A549 (cell line): ENCODE data around the gene NPM1. TPM values are rescaled to one million over a fixed set of nuclear protein-coding genes. Genes with fewer than 3 reads are reported as not detected.
"Not testable (repeated sequence)": the region's sequence is repeated elsewhere in the genome, so short reads cannot be mapped to it uniquely, and the experiment has no call there.

Experiments
- ATAC-seq, 2 experiments: fragments of 200-7000 bp in 1 of 2; fragments of >200 bp in 1 of 2; cut with Nextera tagmentation in 1 of 2; cut with Tn5 transposase in 1 of 2; 3 replicates each; pipeline versions ENCODE4 v1.8.0 to v1.9.1; 2018 to 2020; ENCODE audit warnings: mild to moderate bottlenecking in 1 of 2, moderate library complexity in 1 of 2
- CTCF ChIA-PET: fragments of 300-600 bp; sonication (Branson Sonifier 250); formaldehyde crosslinking; extraction: SDS; loops from one replicate; lab custom pipeline; 2021; ENCODE audit warnings: antibody characterized with exemption, inconsistent platforms; lab: Yijun Ruan, JAX
- POLR2A ChIA-PET: fragments of 350-600 bp; formaldehyde crosslinking; extraction: SDS; loops from one replicate; lab custom pipeline; 2021; ENCODE audit warnings: antibody characterized with exemption, inconsistent platforms; lab: Yijun Ruan, JAX
- DNase-seq, 2 experiments: peaks; one replicate each; pipeline versions ENCODE4 v3.0.0 to v3.0.0-alpha.2; 2011 to 2016; ENCODE audit warnings: low read depth in 1 of 2, low spot score in 1 of 2
- FAIRE-seq: peaks from 2 replicates; lab custom pipeline; 2011; peaks lifted over from hg19 to GRCh38; lab: Jason Lieb, UNC
- H3K27ac ChIP-seq, 2 experiments: fragments of >200 bp; sonication (Bioruptor Twin); formaldehyde crosslinking; 3 replicates each; pipeline ENCODE4 v1.5.1; 2016 to 2017
- H3K4me1 ChIP-seq: fragments of >200 bp; sonication (Bioruptor Twin); formaldehyde crosslinking; 3 replicates; pipeline ENCODE4 v1.6.1; 2016
- H3K4me2 ChIP-seq: fragments of >200 bp; sonication (Bioruptor Twin); formaldehyde crosslinking; 3 replicates; pipeline ENCODE4 v1.6.1; 2016
- H3K4me3 ChIP-seq: fragments of >200 bp; sonication (Bioruptor Twin); formaldehyde crosslinking; 3 replicates; pipeline ENCODE4 v1.5.1; 2016
- H3K9me3 ChIP-seq: fragments of >200 bp; sonication (Bioruptor Twin); formaldehyde crosslinking; 3 replicates; pipeline ENCODE4 v1.6.1; 2016
- CEBPB ChIP-seq, 2 experiments: fragments of >200 bp in 1 of 2; sonication (Bioruptor Twin) in 1 of 2; formaldehyde crosslinking in 1 of 2; IDR thresholded peaks; 2 replicates each; pipeline ENCODE4 v1.6.1; 2012 to 2016
- CTCF ChIP-seq: fragments of >200 bp; sonication (Bioruptor Twin); formaldehyde crosslinking; IDR thresholded peaks from 3 replicates; pipeline ENCODE4 v1.5.1; 2016
- EHMT2 ChIP-seq: fragments of 200-600 bp; sonication (generic); IDR thresholded peaks from 2 replicates; pipeline ENCODE4 v1.6.1; 2016; ENCODE audit warnings: antibody characterized with exemption, low read depth, mild to moderate bottlenecking, moderate library complexity
- ELK1 ChIP-seq: fragments of 150-350 bp; IDR thresholded peaks from 2 replicates; pipeline ENCODE4 v1.6.1; 2014; ENCODE audit warnings: low read depth, mild to moderate bottlenecking, low read length
- FOSB ChIP-seq: fragments of 250-450 bp; sonication (Bioruptor Pico); IDR thresholded peaks from 2 replicates; pipeline ENCODE4 v1.5.0; 2020; ENCODE audit warnings: mild to moderate bottlenecking, moderate library complexity
- HOXA7 ChIP-seq: fragments of 250-450 bp; sonication (Bioruptor Pico); IDR thresholded peaks from 2 replicates; pipeline ENCODE4 v1.5.0; 2020; ENCODE audit warnings: mild to moderate bottlenecking, moderate library complexity
- JUN ChIP-seq, 2 experiments: fragments of >200 bp; sonication (Bioruptor Twin); formaldehyde crosslinking; IDR thresholded peaks; 2 replicates in 1 of 2; 3 replicates in 1 of 2; pipeline ENCODE4 v1.6.1; 2016 to 2017
- PBX3 ChIP-seq: IDR thresholded peaks from 2 replicates; pipeline ENCODE4 v1.6.1; 2012
- POLR2AphosphoS2 ChIP-seq: conservative IDR thresholded peaks from 2 replicates; pipeline ENCODE4 v1.6.1; 2012; ENCODE audit warnings: low read length, improper control_type of control experiment, inconsistent platforms
- RARB ChIP-seq: fragments of 250-450 bp; sonication (Bioruptor Pico); IDR thresholded peaks from 2 replicates; pipeline ENCODE4 v1.8.0; 2021; ENCODE audit warnings: mild to moderate bottlenecking, moderate library complexity
- RFX5 ChIP-seq: fragments of 450-650 bp; IDR thresholded peaks from 2 replicates; pipeline ENCODE4 v1.7.1; 2014; ENCODE audit warnings: antibody characterized with exemption, mild to moderate bottlenecking, moderate library complexity
- SMC3 ChIP-seq: fragments of >200 bp; sonication (Bioruptor Twin); formaldehyde crosslinking; IDR thresholded peaks from 3 replicates; pipeline ENCODE4 v1.6.1; 2018; ENCODE audit warnings: inconsistent platforms
- TFCP2L1 ChIP-seq: fragments of 250-450 bp; sonication (Bioruptor Pico); IDR thresholded peaks from 2 replicates; pipeline ENCODE4 v1.5.0; 2021; ENCODE audit warnings: mild to moderate bottlenecking
- ZSCAN20 ChIP-seq: fragments of 250-450 bp; sonication (Bioruptor Pico); IDR thresholded peaks from 2 replicates; pipeline ENCODE4 v1.8.0; 2022; ENCODE audit warnings: mild to moderate bottlenecking, moderate library complexity
- WGBS: methylation state at CpG from one replicate; pipeline ENCODE4 v1.1.6; 2017; ENCODE audit errors: missing lambda C conversion rate; 5-methylcytosine and 5-hydroxymethylcytosine counted together
- polyA plus RNA-seq, 4 experiments: library from polyadenylated mRNA; depleted of rRNA in 3 of 4; stranded (reverse); fragments of >200 nt; fragmentation: RNase III in 1 of 4; extraction: RNeasy Plus Mini Kit Qiagen cat#74134 plus additional on column Dnase treatment in 1 of 4; gene quantifications; 2 replicates in 3 of 4; 3 replicates in 1 of 4; pipeline ENCODE4 v1.2.3, GENCODE V29; 2011 to 2017

NPM1 gene
- polyA plus RNA-seq, 2 of the 4 experiments (the other 2 are of a cell fraction), result 3,380 to 5,196 TPM

- TF ChIP-seq EHMT2, result no peak
Observed at GRCh38 chr5:171400169-171400568, 12.5 kb downstream of the NPM1 start (continued).

- ChIA-PET POLR2A (interaction anchor here (1.7 kb wide), 1 partner anchor 14 kb away, joined by 4 read pairs; no protein-coding TSS in a partner anchor), CTCF (interaction anchor here (0.6 to 1.6 kb wide), 3 partner anchors 13 to 538 kb away, joined by 3 to 5 read pairs (median 4); partner anchors contain the start of genes FGF18 and NPM1)
- 0 out of 3 replicates have a peak overlapping the region, but pooled peaks have one; percentile 1 for H3K4me2 ChIP-seq
- peaks cover 69% of the 10 kb centered on the region for H3K4me1 ChIP-seq
- FAIRE-seq, result no peak
- DNase-seq, result no peak
- no peaks in the 10 kb centered on the region for H3K9me3 ChIP-seq
- TF ChIP-seq CEBPB (IDR thresholded peaks at IDR 0.05), result no peak
- TF ChIP-seq RFX5, result no peak
- TF ChIP-seq ELK1, result no peak
- peak; percentile 72; the same call in 1 of the 2 replicates for TF ChIP-seq POLR2AphosphoS2
- TF ChIP-seq FOSB (CRISPR knock-in tag), result peak; percentile 60; the same call in 1 of the 2 replicates
- no peak for TF ChIP-seq JUN (IDR thresholded peaks at IDR 0.05)
- no peak overlapping the region for H3K4me3 ChIP-seq
- WGBS, result 92% methylated on average over 13 of the region's 13 CpGs
- ATAC-seq, result peak in 1 of 2 experiments; percentile 2; a peak in 2 of 6 replicates
- H3K27ac ChIP-seq, result no peak overlapping the region
Observed at GRCh38 chr5:171401167-171401947, 13.7 kb downstream of the NPM1 start.

GRCh38 chr5:171402751-171403150 lies 15.1 kb downstream of the NPM1 start:
- H3K27ac ChIP-seq, POLR2A ChIA-PET, H3K4me3 ChIP-seq, CTCF ChIA-PET, FAIRE-seq, H3K4me2 ChIP-seq, H3K9me3 ChIP-seq, DNase-seq: not testable (repeated sequence)
- H3K4me1 ChIP-seq, result peaks cover 69% of the 10 kb centered on the region
- peak in 1 of 2 experiments; percentile 7; a peak in 2 of 6 replicates for ATAC-seq

GRCh38 chr5:171405615-171406014 lies 18.0 kb downstream of the NPM1 start:
- Histone ChIP-seq H3K27ac (no peak overlapping the region), H3K4me2 (peak overlapping the region; percentile 16; the same call in 2 of the 3 replicates), H3K4me1 (peaks cover 68% of the 10 kb centered on the region), H3K9me3 (no peaks in the 10 kb centered on the region), H3K4me3 (no peak overlapping the region)
- DNase-seq (peak in 1 of 2 experiments; percentile 47), ATAC-seq (peak; percentile 60 to 74), FAIRE-seq (no peak)
- ChIA-PET POLR2A (interaction anchor here (1.8 kb wide), 1 partner anchor 17 kb away, joined by 8 read pairs; the partner anchor contains the start of gene NPM1), CTCF (interaction anchor here (0.7 to 1.4 kb wide), 7 partner anchors 8 to 224 kb away, joined by 3 to 10 read pairs (median 4); no protein-coding TSS in a partner anchor)
- WGBS, result 50% methylated on average over 3 of the region's 3 CpGs
- TF ChIP-seq PBX3, result no peak
- TF ChIP-seq ZSCAN20, result no peak
- TF ChIP-seq HOXA7 (CRISPR knock-in tag), result peak; percentile 83; the same call in 1 of the 2 replicates
- TF ChIP-seq RARB (CRISPR knock-in tag), result peak; percentile 70; the same call in 1 of the 2 replicates
- peak; percentile 86 for TF ChIP-seq FOSB (CRISPR knock-in tag)
- peak; percentile 46 for TF ChIP-seq CTCF
- peak; percentile 73 for TF ChIP-seq TFCP2L1 (CRISPR knock-in tag)
- no peak for TF ChIP-seq SMC3
